ENCODE measurements around the gene PTPN4. TPM values are rescaled to one million over a fixed set of nuclear protein-coding genes. Genes with fewer than 3 reads are reported as not detected.

PTPN4 gene
- total and polyA plus RNA-seq, 2 of the 13 experiments (the other 11 are each of a cell fraction or from before 2014, with no cell fraction given): 20.3 to 34.6 TPM

DNA sequence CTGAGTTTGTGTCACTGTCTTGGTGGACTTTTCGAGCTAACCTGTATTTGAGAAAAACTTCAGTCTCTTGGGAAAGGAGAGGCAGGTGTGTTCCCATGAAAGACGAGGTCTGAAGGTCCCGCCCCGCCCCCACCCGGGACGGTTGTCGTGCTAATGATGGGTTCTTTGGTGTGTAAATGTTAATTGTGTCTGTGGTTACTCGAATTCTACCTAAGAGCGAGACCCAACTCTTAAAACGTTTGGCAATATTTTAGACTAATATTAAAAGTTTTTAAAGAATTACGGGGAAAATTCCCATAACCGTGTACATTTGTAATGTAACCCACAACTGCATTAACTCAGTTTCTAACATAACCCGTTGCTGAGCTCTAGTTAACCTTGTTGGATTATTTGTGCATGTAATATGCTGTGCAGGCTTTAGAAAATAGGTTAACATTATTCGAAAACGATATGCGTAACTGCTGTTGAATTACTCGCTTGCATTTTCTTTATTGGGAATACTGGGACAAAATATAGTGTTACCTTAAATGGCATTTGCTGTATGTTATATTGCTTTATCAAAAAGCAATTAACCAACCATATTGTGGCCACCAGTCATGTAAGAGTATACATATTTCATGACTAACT lies 254.0 kb downstream of the PTPN4 start (continued):
- TF ChIP-seq ZNF335 (CRISPR knock-in tag; IDR thresholded peaks at IDR 0.05) (no peak), ZNF235 (CRISPR knock-in tag; IDR thresholded peaks at IDR 0.05; ENCODE audit: borderline replicate concordance) (no peak), NFIC (IDR thresholded peaks at IDR 0.05; ENCODE audit: low read length) (peak; percentile 21; the same call in 1 of the 2 replicates), ZNF543 (CRISPR knock-in tag; IDR thresholded peaks at IDR 0.05) (no peak), ZNF567 (CRISPR knock-in tag; IDR thresholded peaks at IDR 0.05; ENCODE audit: borderline replicate concordance) (no peak), ZKSCAN8 (CRISPR knock-in tag; IDR thresholded peaks at IDR 0.05; ENCODE audit: borderline replicate concordance) (no peak), TRIM24 (CRISPR knock-in tag; IDR thresholded peaks at IDR 0.05) (no peak), ZNF382 (CRISPR knock-in tag; IDR thresholded peaks at IDR 0.05; ENCODE audit: borderline replicate concordance) (no peak), HNRNPK (IDR thresholded peaks at IDR 0.05; ENCODE audit: low read depth, low read length, poor library complexity, severe bottlenecking) (no peak), SKI (IDR thresholded peaks at IDR 0.05; ENCODE audit: partially characterized antibody) (no peak), MBD4 (IDR thresholded peaks at IDR 0.05; ENCODE audit: borderline replicate concordance, low read length) (no peak), EED (CRISPR knock-in tag; IDR thresholded peaks at IDR 0.05) (no peak), ZNF20 (CRISPR knock-in tag; IDR thresholded peaks at IDR 0.05) (no peak), ASH2L (IDR thresholded peaks at IDR 0.05; ENCODE audit: insufficient read length, low read depth, low read length) (peak; percentile 16), KLF11 (CRISPR knock-in tag; IDR thresholded peaks at IDR 0.05) (0 out of 2 replicates have a peak, but pooled peaks have one; percentile 51), JUN (CRISPR knock-in tag; IDR thresholded peaks at IDR 0.05) (no peak), ZNF546 (CRISPR knock-in tag; conservative IDR thresholded peaks at IDR 0.05) (no peak), ZNF33A (CRISPR knock-in tag; IDR thresholded peaks at IDR 0.05; ENCODE audit: borderline replicate concordance) (0 out of 2 replicates have a peak, but pooled peaks have one; percentile 48), BCL6 (CRISPR knock-in tag; IDR thresholded peaks at IDR 0.05) (no peak), MXI1 (IDR thresholded peaks at IDR 0.05; ENCODE audit: borderline replicate concordance, low read depth, low read length) (peak; percentile 4; the same call in 1 of the 3 replicates), ZMAT3 (CRISPR knock-in tag; conservative IDR thresholded peaks at IDR 0.05) (no peak), STAT5B (CRISPR knock-in tag; IDR thresholded peaks at IDR 0.05) (no peak), TEAD3 (CRISPR knock-in tag; optimal IDR thresholded peaks at IDR 0.05; ENCODE audit: borderline replicate concordance) (peak; percentile 3)
- TF ChIP-seq, protein P1, sequence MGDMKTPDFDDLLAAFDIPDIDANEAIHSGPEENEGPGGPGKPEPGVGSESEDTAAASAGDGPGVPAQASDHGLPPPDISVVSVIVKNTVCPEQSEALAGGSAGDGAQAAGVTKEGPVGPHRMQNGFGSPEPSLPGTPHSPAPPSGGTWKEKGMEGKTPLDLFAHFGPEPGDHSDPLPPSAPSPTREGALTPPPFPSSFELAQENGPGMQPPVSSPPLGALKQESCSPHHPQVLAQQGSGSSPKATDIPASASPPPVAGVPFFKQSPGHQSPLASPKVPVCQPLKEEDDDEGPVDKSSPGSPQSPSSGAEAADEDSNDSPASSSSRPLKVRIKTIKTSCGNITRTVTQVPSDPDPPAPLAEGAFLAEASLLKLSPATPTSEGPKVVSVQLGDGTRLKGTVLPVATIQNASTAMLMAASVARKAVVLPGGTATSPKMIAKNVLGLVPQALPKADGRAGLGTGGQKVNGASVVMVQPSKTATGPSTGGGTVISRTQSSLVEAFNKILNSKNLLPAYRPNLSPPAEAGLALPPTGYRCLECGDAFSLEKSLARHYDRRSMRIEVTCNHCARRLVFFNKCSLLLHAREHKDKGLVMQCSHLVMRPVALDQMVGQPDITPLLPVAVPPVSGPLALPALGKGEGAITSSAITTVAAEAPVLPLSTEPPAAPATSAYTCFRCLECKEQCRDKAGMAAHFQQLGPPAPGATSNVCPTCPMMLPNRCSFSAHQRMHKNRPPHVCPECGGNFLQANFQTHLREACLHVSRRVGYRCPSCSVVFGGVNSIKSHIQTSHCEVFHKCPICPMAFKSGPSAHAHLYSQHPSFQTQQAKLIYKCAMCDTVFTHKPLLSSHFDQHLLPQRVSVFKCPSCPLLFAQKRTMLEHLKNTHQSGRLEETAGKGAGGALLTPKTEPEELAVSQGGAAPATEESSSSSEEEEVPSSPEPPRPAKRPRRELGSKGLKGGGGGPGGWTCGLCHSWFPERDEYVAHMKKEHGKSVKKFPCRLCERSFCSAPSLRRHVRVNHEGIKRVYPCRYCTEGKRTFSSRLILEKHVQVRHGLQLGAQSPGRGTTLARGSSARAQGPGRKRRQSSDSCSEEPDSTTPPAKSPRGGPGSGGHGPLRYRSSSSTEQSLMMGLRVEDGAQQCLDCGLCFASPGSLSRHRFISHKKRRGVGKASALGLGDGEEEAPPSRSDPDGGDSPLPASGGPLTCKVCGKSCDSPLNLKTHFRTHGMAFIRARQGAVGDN (CRISPR knock-in tag; IDR thresholded peaks at IDR 0.05): no peak
- TF ChIP-seq, protein P2, sequence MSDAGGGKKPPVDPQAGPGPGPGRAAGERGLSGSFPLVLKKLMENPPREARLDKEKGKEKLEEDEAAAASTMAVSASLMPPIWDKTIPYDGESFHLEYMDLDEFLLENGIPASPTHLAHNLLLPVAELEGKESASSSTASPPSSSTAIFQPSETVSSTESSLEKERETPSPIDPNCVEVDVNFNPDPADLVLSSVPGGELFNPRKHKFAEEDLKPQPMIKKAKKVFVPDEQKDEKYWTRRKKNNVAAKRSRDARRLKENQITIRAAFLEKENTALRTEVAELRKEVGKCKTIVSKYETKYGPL (CRISPR knock-in tag; IDR thresholded peaks at IDR 0.05): no peak
- TF ChIP-seq, protein P3, sequence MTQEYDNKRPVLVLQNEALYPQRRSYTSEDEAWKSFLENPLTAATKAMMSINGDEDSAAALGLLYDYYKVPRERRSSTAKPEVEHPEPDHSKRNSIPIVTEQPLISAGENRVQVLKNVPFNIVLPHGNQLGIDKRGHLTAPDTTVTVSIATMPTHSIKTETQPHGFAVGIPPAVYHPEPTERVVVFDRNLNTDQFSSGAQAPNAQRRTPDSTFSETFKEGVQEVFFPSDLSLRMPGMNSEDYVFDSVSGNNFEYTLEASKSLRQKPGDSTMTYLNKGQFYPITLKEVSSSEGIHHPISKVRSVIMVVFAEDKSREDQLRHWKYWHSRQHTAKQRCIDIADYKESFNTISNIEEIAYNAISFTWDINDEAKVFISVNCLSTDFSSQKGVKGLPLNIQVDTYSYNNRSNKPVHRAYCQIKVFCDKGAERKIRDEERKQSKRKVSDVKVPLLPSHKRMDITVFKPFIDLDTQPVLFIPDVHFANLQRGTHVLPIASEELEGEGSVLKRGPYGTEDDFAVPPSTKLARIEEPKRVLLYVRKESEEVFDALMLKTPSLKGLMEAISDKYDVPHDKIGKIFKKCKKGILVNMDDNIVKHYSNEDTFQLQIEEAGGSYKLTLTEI (CRISPR knock-in tag; conservative IDR thresholded peaks at IDR 0.05): no peak

All from HepG2 (cell line).